ENCODE data around the gene CD151.

Gene CD151

DNA sequence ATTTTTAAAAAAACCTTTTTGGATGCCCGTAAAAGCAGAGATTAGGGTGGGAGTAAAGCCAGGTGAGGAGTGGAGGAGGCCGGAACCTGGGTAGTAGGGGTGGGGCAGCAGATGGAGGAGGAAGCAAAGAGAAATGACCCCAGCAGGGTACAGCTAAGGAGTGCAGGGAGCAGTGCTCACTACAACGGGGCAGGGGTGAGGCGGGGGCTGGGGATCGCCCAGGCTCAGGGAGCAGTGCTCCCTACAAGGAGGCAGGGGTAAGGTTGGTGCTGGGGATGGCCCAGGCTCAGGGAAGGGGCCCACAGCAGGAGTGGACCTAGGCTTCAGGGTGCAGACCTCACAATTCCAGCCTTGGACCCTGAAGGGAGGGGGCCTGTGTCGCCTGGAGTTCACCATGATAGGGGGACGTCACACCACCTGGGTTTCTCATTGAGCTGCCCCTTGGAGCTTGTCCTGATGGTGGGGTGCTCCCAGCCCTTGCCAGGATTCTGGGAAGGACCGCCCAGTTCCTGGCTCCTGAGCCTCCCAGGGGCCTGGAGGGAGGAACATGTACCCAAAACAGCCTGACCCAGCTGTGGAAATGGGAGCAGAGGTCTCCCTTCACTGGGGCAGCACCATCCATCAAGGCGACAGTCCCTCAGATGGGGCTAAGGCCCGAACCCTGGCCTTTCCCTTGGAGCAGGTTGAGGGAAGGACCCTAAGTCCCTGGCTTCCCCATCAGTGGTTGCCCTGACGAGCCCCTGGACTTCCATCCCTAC is 16.9 kb upstream of the CD151 start:
- TF ChIP-seq POLR2AphosphoS5 (IDR thresholded peaks at IDR 0.05; ENCODE audit: low read depth, low read length) (no peak), SIN3A (IDR thresholded peaks at IDR 0.05; ENCODE audit: borderline replicate concordance, insufficient read depth, low read length) (no peak), FOXP2 (optimal IDR thresholded peaks at IDR 0.05; ENCODE audit: borderline replicate concordance, extremely low read depth, extremely low read length, insufficient read depth) (no peak), TAF1 (IDR thresholded peaks at IDR 0.05; ENCODE audit: borderline replicate concordance, insufficient read depth, low read length) (no peak)
- TF ChIP-seq, protein P1, sequence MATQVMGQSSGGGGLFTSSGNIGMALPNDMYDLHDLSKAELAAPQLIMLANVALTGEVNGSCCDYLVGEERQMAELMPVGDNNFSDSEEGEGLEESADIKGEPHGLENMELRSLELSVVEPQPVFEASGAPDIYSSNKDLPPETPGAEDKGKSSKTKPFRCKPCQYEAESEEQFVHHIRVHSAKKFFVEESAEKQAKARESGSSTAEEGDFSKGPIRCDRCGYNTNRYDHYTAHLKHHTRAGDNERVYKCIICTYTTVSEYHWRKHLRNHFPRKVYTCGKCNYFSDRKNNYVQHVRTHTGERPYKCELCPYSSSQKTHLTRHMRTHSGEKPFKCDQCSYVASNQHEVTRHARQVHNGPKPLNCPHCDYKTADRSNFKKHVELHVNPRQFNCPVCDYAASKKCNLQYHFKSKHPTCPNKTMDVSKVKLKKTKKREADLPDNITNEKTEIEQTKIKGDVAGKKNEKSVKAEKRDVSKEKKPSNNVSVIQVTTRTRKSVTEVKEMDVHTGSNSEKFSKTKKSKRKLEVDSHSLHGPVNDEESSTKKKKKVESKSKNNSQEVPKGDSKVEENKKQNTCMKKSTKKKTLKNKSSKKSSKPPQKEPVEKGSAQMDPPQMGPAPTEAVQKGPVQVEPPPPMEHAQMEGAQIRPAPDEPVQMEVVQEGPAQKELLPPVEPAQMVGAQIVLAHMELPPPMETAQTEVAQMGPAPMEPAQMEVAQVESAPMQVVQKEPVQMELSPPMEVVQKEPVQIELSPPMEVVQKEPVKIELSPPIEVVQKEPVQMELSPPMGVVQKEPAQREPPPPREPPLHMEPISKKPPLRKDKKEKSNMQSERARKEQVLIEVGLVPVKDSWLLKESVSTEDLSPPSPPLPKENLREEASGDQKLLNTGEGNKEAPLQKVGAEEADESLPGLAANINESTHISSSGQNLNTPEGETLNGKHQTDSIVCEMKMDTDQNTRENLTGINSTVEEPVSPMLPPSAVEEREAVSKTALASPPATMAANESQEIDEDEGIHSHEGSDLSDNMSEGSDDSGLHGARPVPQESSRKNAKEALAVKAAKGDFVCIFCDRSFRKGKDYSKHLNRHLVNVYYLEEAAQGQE (IDR thresholded peaks at IDR 0.05; ENCODE audit: insufficient read depth in 1 of 2, low read depth in 2 of 2, low read length in 2 of 2), result no peak

DNA sequence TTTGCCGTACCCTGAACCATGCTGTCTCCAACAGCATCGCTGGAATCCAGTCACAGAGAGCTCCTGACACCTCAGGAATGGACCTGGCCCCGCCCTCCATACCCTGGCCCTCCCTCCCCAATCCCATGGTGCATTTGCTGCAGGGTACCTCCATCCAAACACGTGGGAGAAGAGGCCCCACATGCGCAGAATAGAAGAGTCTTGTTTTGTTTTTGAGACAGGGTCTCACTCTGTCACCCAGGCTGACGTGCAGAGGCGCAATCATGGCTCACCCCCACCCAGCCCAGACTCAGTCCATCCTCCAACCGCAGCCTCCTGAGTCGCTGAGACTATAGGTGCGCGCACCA is 16.3 kb upstream of the CD151 start:
- TF ChIP-seq POLR2AphosphoS5 (IDR thresholded peaks at IDR 0.05; ENCODE audit: low read depth, low read length) (no peak), FOXP2 (optimal IDR thresholded peaks at IDR 0.05; ENCODE audit: borderline replicate concordance, extremely low read depth, extremely low read length, insufficient read depth) (no peak), TAF1 (IDR thresholded peaks at IDR 0.05; ENCODE audit: borderline replicate concordance, insufficient read depth, low read length) (no peak), SIN3A (IDR thresholded peaks at IDR 0.05; ENCODE audit: borderline replicate concordance, insufficient read depth, low read length) (no peak)
- TF ChIP-seq, protein P1 (IDR thresholded peaks at IDR 0.05; ENCODE audit: insufficient read depth in 1 of 2, low read depth in 2 of 2, low read length in 2 of 2), result no peak

DNA sequence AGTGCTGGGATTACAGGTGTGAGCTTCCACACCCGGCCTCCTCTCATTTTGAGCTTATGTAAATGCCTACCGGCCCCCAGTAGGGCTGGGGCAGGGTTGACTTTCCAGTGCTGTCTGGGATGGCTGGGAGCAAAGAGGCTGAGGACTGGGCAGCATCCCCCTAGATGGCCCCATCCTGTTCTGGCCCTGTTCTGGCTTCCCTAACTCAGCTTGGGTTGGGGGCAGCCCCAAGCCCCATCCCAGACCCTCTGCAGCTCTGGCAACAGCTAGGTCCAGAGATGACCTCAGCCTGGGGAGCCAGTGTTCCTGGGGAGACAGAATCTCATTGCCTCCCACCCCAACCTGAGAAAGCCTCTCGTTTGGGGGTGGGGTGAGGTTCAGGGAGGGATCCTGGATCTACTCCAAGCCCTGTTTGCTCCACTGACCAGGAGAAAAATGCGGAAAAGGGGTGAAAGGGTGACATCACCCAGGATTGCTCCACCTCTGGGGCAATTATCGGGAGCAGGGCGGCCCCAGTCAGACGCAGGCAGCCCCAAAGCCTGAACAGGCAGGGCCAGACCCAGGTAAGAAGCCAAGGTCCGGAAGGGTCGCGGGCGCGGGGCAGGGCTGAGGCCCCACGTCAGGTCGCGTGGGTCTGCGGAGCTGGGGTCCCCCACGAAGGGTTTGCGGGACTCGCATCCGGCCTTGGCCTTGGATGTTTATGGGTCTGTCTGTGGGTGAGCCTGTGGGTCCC is 14.2 kb upstream of the CD151 start, which contains the start of gene PNPLA2:
Gene PNPLA2, plus strand, starts transcription at position 519 of the 733 bp plus-strand sequence. CDS start 805 bp downstream, outside the sequence.
- TF ChIP-seq TAF1 (IDR thresholded peaks at IDR 0.05; ENCODE audit: borderline replicate concordance, insufficient read depth, low read length) (no peak), POLR2AphosphoS5 (IDR thresholded peaks at IDR 0.05; ENCODE audit: low read depth, low read length) (no peak), SIN3A (IDR thresholded peaks at IDR 0.05; ENCODE audit: borderline replicate concordance, insufficient read depth, low read length) (no peak), FOXP2 (optimal IDR thresholded peaks at IDR 0.05; ENCODE audit: borderline replicate concordance, extremely low read depth, extremely low read length, insufficient read depth) (no peak)
- TF ChIP-seq, protein P1 (IDR thresholded peaks at IDR 0.05; ENCODE audit: insufficient read depth in 1 of 2, low read depth in 2 of 2, low read length in 2 of 2), result no peak

DNA sequence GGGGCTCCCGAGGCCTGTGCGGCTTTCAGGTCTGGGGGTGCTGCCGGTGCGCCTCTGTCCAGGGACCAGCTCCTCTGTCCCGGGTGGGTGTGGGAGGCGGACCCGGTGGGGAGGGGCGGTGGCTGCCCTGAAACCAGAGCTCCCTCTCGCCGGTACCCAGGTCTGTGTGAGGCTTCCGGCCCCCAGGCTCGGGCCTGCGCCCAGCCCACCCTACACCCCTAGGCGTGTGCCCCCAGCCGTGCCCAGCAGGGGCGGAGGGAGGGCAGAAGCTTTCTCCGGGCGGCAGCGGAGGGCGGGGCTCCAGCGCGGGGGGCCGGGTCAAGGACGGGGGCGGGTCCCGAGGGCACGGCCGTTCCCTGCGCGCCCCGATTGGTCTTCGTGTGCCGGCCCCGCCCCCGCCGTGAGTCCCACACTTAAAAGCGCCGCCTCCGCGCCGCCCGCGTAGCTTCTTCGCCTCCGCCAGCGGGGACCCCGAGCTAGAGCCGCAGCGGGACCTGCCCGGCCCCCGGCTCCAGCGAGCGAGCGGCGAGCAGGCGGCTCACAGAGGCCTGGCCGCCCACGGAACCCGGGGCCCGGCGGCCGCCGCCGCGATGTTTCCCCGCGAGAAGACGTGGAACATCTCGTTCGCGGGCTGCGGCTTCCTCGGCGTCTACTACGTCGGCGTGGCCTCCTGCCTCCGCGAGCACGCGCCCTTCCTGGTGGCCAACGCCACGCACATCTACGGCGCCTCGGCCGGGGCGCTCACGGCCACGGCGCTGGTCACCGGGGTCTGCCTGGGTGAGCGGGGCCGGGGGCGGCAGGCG is 13.4 kb upstream of the CD151 start:
- TF ChIP-seq SIN3A (IDR thresholded peaks at IDR 0.05; ENCODE audit: borderline replicate concordance, insufficient read depth, low read length), result peak; percentile 61; the same call in 1 of the 2 replicates
- TF ChIP-seq FOXP2 (optimal IDR thresholded peaks at IDR 0.05; ENCODE audit: borderline replicate concordance, extremely low read depth, extremely low read length, insufficient read depth), result no peak
- TF ChIP-seq TAF1 (IDR thresholded peaks at IDR 0.05; ENCODE audit: borderline replicate concordance, insufficient read depth, low read length), result no peak
- TF ChIP-seq POLR2AphosphoS5 (IDR thresholded peaks at IDR 0.05; ENCODE audit: low read depth, low read length), result peak; percentile 97

Measured in PFSK-1 (cell line).